PC-9 (cell line): ENCODE measurements around the gene METTL26.

Experiments
- EZH2 ChIP-seq: fragments of 200-600 bp; sonication (generic); IDR thresholded peaks from 2 replicates; pipeline ENCODE4 v1.8.0; 2017; ENCODE audit warnings: antibody characterized with exemption, low read depth
- TF ChIP-seq, protein P1 (sequence below): fragments of 200-600 bp; sonication (generic); conservative IDR thresholded peaks from 2 replicates; pipeline ENCODE4 v1.6.1; 2017; ENCODE audit warnings: mixed run types, antibody characterized with exemption, mild to moderate bottlenecking, moderate library complexity

DNA sequence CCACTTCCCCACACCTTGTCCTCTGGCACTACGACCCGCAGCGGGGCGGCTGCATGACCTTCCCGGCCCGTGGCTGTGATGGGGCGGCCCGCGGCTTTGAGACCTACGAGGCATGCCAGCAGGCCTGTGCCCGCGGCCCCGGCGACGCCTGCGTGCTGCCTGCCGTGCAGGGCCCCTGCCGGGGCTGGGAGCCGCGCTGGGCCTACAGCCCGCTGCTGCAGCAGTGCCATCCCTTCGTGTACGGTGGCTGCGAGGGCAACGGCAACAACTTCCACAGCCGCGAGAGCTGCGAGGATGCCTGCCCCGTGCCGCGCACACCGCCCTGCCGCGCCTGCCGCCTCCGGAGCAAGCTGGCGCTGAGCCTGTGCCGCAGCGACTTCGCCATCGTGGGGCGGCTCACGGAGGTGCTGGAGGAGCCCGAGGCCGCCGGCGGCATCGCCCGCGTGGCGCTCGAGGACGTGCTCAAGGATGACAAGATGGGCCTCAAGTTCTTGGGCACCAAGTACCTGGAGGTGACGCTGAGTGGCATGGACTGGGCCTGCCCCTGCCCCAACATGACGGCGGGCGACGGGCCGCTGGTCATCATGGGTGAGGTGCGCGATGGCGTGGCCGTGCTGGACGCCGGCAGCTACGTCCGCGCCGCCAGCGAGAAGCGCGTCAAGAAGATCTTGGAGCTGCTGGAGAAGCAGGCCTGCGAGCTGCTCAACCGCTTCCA, 2.6 kb downstream of the METTL26 start:
- TF ChIP-seq, protein P1, sequence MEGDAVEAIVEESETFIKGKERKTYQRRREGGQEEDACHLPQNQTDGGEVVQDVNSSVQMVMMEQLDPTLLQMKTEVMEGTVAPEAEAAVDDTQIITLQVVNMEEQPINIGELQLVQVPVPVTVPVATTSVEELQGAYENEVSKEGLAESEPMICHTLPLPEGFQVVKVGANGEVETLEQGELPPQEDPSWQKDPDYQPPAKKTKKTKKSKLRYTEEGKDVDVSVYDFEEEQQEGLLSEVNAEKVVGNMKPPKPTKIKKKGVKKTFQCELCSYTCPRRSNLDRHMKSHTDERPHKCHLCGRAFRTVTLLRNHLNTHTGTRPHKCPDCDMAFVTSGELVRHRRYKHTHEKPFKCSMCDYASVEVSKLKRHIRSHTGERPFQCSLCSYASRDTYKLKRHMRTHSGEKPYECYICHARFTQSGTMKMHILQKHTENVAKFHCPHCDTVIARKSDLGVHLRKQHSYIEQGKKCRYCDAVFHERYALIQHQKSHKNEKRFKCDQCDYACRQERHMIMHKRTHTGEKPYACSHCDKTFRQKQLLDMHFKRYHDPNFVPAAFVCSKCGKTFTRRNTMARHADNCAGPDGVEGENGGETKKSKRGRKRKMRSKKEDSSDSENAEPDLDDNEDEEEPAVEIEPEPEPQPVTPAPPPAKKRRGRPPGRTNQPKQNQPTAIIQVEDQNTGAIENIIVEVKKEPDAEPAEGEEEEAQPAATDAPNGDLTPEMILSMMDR, result no peak
- no peak for TF ChIP-seq EZH2
